Naive B cell (primary cell): ENCODE measurements around the gene TMEM131. TPM values are rescaled to one million over a fixed set of nuclear protein-coding genes. Genes with fewer than 3 reads are reported as not detected.

Experiments used
- ATAC-seq, 2 donors: fragments of 150-1000 bp; cut with Tn5 transposase; 2 replicates each; pipeline ENCODE4 v1.10.0; 2021; ENCODE audit warnings: low read depth in 2 of 2, mild to moderate bottlenecking in 2 of 2, moderate library complexity in 2 of 2
- DNase-seq: peaks from one replicate; pipeline ENCODE4 v3.0.0; 2022
- H3K27ac Mint-ChIP-seq, 6 donors: one replicate each; pipeline ENCODE4 v1.8.0; 2020 to 2022; ENCODE audit warnings: mild to moderate bottlenecking in 6 of 6, mixed read lengths in 6 of 6, moderate library complexity in 5 of 6, inconsistent platforms in 2 of 6
- H3K27me3 Mint-ChIP-seq, 3 donors: one replicate each; pipeline ENCODE4 v1.8.0; 2021 to 2022; ENCODE audit warnings: mixed read lengths in 3 of 3, mild to moderate bottlenecking in 1 of 3
- H3K36me3 Mint-ChIP-seq, 2 donors: one replicate each; pipeline ENCODE4 v1.8.0; 2020 to 2022; ENCODE audit warnings: mixed read lengths in 2 of 2, inconsistent platforms in 1 of 2, mild to moderate bottlenecking in 1 of 2
- H3K4me1 Mint-ChIP-seq, 3 donors: one replicate each; pipeline ENCODE4 v1.8.0; 2020 to 2022; ENCODE audit warnings: mixed read lengths in 3 of 3, inconsistent platforms in 1 of 3, mild to moderate bottlenecking in 1 of 3, moderate library complexity in 1 of 3
- H3K4me3 Mint-ChIP-seq, 8 donors: one replicate each; pipeline ENCODE4 v1.8.0; 2020 to 2022; ENCODE audit warnings: mild to moderate bottlenecking in 8 of 8, mixed read lengths in 8 of 8, moderate library complexity in 8 of 8, inconsistent platforms in 2 of 8
- H3K9me3 Mint-ChIP-seq, 7 donors: one replicate each; pipeline ENCODE4 v1.8.0; 2020 to 2022; ENCODE audit warnings: mixed read lengths in 7 of 7, mild to moderate bottlenecking in 5 of 7, inconsistent platforms in 2 of 7, moderate library complexity in 1 of 7
- polyA plus RNA-seq, 6 donors: library from polyadenylated mRNA; unstranded; fragments of 300-500 nt; fragmentation: Illumina TruSeq; gene quantifications; one replicate each; pipeline ENCODE4 v1.2.3, GENCODE V29; 2021; ENCODE audit warnings: low read depth in 6 of 6

The TMEM131 gene
- polyA plus RNA-seq, 6 donors from 2014 or later = 13.4 to 32.9 (median 19.1) TPM

- Mint-ChIP-seq H3K27ac (peak overlapping the region in 1 of 6 donors; percentile 9), H3K9me3 (no peaks in the 10 kb centered on the region), H3K36me3 (peaks cover 0 to 18% of the 10 kb centered on the region in 2 donors), H3K27me3 (no peaks in the 10 kb centered on the region), H3K4me3 (no peak overlapping the region), H3K4me1 (no peaks in the 10 kb centered on the region)
- DNase-seq (no peak), ATAC-seq (no peak)
These were observed 182.8 kb downstream of the TMEM131 start for GRCh38 chr2:97812931-97813330.

- no peaks in the 10 kb centered on the region for H3K9me3 Mint-ChIP-seq
These were observed 186.9 kb downstream of the TMEM131 start for GRCh38 chr2:97808816-97809215.

DNA sequence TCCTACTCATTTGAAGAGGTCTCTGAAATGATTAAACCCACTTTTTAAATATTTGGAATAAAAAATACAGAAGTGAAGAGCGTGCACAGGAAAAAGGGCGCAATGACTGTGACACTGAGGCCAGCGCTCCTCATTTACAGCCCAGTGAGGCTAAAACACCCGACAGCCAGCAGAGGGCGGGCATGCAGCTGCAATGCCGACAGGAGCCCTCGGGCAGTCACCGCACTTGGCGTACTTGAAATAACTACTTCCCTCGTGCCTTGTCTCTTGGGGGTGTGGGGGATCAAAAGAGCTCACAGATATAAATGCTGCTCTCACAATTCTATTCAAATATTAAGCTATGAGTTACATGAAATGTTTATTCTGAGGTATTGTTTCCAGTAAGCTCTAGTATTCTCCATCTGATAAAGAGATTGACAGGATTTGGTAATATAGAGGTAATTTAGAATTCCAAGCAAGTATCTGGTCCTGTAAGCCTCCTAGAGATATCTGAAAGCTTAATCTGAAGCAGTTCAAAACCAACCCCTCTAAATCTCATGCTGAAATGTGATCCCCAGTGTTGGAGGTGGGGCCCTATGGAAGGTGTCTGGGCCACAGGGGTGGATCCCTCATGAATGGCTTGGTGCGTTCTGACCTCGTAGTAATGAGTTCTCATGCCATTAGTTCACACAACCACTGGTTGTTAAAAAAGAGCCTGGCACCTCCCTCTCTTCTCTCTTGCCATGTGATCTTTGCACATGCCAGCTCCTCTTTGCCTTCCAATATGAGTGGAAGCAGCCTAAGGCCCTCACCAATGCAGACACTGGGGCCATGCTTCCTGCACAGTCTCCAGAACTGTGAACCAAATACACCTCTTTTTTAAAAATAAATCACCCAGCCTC lies 188.8 kb downstream of the TMEM131 start:
- peak overlapping the region in 1 of 6 donors; percentile 63 for H3K27ac Mint-ChIP-seq
- H3K4me3 Mint-ChIP-seq = no peak overlapping the region
- ATAC-seq = peak; percentile 96 to 99
- no peaks in the 10 kb centered on the region for H3K9me3 Mint-ChIP-seq
- no peaks in the 10 kb centered on the region for H3K4me1 Mint-ChIP-seq
- DNase-seq = peak; percentile 74
- H3K36me3 Mint-ChIP-seq = peaks cover 0 to 21% of the 10 kb centered on the region in 2 donors
- H3K27me3 Mint-ChIP-seq = no peaks in the 10 kb centered on the region

More at GRCh38 chr2:97808816-97809215, 186.9 kb downstream of the TMEM131 start:
- Mint-ChIP-seq H3K36me3 (peaks cover 0 to 24% of the 10 kb centered on the region in 2 donors), H3K4me1 (no peaks in the 10 kb centered on the region), H3K4me3 (no peak overlapping the region), H3K27me3 (no peaks in the 10 kb centered on the region), H3K27ac (no peak overlapping the region)
- DNase-seq (no peak), ATAC-seq (no peak)

GRCh38 chr2:97805776-97806175 lies 190.0 kb downstream of the TMEM131 start:
- no peaks in the 10 kb centered on the region for H3K9me3 Mint-ChIP-seq
- no peak overlapping the region for H3K27ac Mint-ChIP-seq
- peaks cover 0 to 23% of the 10 kb centered on the region in 2 donors for H3K36me3 Mint-ChIP-seq
- ATAC-seq = no peak
- no peak for DNase-seq
- no peaks in the 10 kb centered on the region for H3K27me3 Mint-ChIP-seq
- no peaks in the 10 kb centered on the region for H3K4me1 Mint-ChIP-seq
- H3K4me3 Mint-ChIP-seq = no peak overlapping the region

DNA sequence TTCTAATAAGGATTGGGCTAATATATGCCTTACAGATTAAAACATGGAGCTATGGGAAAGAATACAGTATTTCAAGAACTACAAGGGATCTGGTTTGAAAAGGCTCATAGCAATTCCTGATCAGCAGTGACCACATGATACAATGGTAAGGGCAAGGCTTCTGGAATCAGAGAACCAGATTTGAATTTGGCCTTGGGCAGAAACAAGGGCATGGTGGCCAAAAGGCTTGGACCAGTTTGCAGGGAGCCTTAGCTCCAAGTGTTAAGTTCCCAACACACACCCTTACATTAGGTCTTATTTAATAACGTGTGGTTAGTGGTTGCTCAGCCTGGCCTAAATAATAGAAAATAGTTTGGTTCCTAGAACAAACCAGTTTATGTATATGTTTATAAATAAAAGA lies 194.7 kb downstream of the TMEM131 start:
- Mint-ChIP-seq H3K27ac (no peak overlapping the region), H3K4me1 (no peaks in the 10 kb centered on the region), H3K9me3 (no peaks in the 10 kb centered on the region), H3K27me3 (no peaks in the 10 kb centered on the region), H3K4me3 (no peak overlapping the region), H3K36me3 (peaks cover 0 to 23% of the 10 kb centered on the region in 2 donors)
- ATAC-seq (no peak), DNase-seq (no peak)

GRCh38 chr2:97798416-97798815 lies 197.3 kb downstream of the TMEM131 start:
- no peak overlapping the region for H3K4me3 Mint-ChIP-seq
- DNase-seq (no peak), ATAC-seq (no peak)
- no peaks in the 10 kb centered on the region for H3K27me3 Mint-ChIP-seq
- no peak overlapping the region for H3K27ac Mint-ChIP-seq
- H3K36me3 Mint-ChIP-seq = peaks cover 0 to 16% of the 10 kb centered on the region in 2 donors
- H3K4me1 Mint-ChIP-seq = no peaks in the 10 kb centered on the region
- no peaks in the 10 kb centered on the region for H3K9me3 Mint-ChIP-seq

DNA sequence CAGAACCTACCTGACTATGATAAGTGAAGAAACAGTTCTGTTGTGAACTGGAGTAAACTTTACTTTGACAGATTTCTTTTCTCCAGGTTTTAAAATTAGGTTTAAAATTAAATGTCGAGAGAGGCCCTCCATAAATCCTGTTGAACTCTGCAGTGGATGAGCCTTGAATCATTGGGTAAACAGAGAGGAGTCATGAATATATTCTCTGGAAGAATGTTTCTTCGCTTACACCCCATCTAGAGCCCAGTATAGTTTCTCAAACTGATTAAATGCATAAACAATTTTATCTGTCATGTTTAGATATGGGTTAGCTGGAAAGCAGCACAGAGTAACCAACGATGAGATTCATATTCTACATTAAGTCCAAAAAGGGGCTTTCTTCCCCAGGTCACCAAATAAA lies 198.4 kb downstream of the TMEM131 start:
- H3K27me3 Mint-ChIP-seq = no peaks in the 10 kb centered on the region
- H3K27ac Mint-ChIP-seq = no peak overlapping the region
- DNase-seq (no peak), ATAC-seq (no peak)
- H3K4me1 Mint-ChIP-seq = no peaks in the 10 kb centered on the region
- peaks cover 0 to 21% of the 10 kb centered on the region in 2 donors for H3K36me3 Mint-ChIP-seq
- H3K9me3 Mint-ChIP-seq = no peaks in the 10 kb centered on the region
- no peak overlapping the region for H3K4me3 Mint-ChIP-seq

- Mint-ChIP-seq H3K9me3 (no peaks in the 10 kb centered on the region), H3K27ac (peak overlapping the region in 1 of 6 donors; percentile 2), H3K27me3 (no peaks in the 10 kb centered on the region), H3K4me3 (no peak overlapping the region), H3K4me1 (no peaks in the 10 kb centered on the region), H3K36me3 (peaks cover 0 to 19% of the 10 kb centered on the region in 2 donors)
- ATAC-seq (no peak), DNase-seq (no peak)
These were observed 199.2 kb downstream of the TMEM131 start for GRCh38 chr2:97796465-97797126.

DNA sequence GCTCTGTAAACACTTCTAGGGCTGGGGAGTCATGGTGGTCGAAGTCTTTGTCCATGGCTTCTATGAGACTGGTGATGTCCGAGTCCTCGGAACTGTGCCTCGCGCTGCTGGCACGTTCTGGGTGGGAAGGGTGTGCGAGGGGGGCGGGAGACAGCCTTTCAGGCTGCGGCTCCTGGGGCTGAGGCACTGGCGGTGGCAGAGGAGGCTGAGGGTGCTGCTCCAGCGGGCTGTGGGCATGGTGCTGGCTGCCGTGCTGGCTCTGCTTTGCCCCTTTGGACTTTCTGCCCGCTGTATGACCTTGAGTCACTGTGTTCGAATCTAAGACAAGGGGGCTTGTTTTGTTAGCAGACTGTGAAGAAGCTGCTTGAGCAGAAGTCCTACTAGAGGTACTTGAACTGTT lies 203.3 kb downstream of the TMEM131 start:
- Mint-ChIP-seq H3K27me3 (no peaks in the 10 kb centered on the region), H3K4me1 (peaks cover 0 to 4% (median 2%) of the 10 kb centered on the region in 3 donors), H3K27ac (peak overlapping the region in 1 of 6 donors; percentile 79), H3K9me3 (no peaks in the 10 kb centered on the region), H3K4me3 (no peak overlapping the region), H3K36me3 (peaks cover 13 to 28% of the 10 kb centered on the region in 2 donors)
- ATAC-seq (no peak), DNase-seq (no peak)

DNA sequence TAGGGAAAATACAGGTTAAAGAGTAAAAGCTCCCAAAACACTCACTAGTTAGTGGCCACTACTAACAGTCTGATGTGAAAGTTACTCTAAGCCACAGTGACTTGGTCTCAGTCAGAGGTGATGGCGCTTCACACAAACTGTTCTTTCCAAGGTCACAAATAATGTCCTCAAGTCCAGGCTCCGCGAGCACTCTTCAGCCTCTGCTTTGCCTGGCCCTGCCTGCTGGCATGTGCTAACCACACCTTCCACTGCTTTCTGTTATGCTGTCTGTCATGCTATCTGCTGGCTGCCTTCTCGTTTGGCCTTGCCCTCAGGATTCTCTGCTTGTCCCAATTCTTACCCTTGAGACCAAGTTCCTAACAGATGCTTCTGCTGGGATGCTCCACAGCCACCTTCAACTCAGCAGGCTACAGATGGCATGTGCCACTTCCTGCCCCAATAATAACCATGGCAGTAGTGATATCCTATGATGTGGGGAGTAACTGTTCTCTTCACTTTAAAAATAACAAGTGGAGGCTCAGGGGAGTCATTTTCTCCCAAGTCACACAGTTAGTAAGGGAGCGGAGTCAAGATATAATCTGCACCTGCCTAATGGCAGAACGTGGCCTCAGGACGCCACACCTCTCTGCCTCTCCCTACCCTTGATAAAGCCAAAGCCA lies 206.6 kb downstream of the TMEM131 start:
- Mint-ChIP-seq H3K27me3 (no peaks in the 10 kb centered on the region), H3K9me3 (no peaks in the 10 kb centered on the region), H3K4me1 (peaks cover 0 to 7% (median 4%) of the 10 kb centered on the region in 3 donors), H3K27ac (peak overlapping the region in 1 of 6 donors; percentile 63), H3K4me3 (no peak overlapping the region), H3K36me3 (peaks cover 14 to 28% of the 10 kb centered on the region in 2 donors)
- ATAC-seq (no peak), DNase-seq (no peak)

DNA sequence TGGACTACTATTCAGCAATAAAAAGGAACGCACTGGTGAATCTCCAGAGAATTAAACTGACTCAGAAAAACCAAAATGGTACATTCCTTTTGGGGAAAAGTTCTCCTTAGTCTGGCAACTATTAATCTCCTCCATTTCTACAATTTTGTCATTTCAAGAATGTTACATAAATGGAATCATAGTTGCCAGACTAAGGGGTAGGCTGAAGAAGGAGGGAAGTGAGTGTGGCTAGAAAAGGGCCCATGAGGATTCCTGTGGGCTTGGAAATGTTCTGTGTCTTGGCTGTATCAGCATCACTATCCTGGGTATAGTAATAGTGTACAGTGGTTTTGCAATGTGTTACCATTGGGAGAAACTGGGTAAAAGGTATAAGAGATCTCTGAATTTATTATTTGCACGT lies 209.9 kb downstream of the TMEM131 start:
- no peaks in the 10 kb centered on the region for H3K27me3 Mint-ChIP-seq
- DNase-seq (no peak), ATAC-seq (no peak)
- peaks cover 0 to 11% (median 4%) of the 10 kb centered on the region in 3 donors for H3K4me1 Mint-ChIP-seq
- peaks cover 14 to 18% of the 10 kb centered on the region in 2 donors for H3K36me3 Mint-ChIP-seq
- H3K4me3 Mint-ChIP-seq = no peak overlapping the region
- peak overlapping the region in 1 of 6 donors; percentile 21 for H3K27ac Mint-ChIP-seq
- H3K9me3 Mint-ChIP-seq = no peaks in the 10 kb centered on the region

- no peak for ATAC-seq
- Mint-ChIP-seq H3K4me3 (no peak overlapping the region), H3K9me3 (no peaks in the 10 kb centered on the region), H3K27ac (no peak overlapping the region), H3K4me1 (peaks cover 0 to 11% (median 4%) of the 10 kb centered on the region in 3 donors), H3K36me3 (peaks cover 14 to 23% of the 10 kb centered on the region in 2 donors), H3K27me3 (no peaks in the 10 kb centered on the region)
- DNase-seq = no peak
These were observed 210.8 kb downstream of the TMEM131 start for GRCh38 chr2:97784953-97785352.

DNA sequence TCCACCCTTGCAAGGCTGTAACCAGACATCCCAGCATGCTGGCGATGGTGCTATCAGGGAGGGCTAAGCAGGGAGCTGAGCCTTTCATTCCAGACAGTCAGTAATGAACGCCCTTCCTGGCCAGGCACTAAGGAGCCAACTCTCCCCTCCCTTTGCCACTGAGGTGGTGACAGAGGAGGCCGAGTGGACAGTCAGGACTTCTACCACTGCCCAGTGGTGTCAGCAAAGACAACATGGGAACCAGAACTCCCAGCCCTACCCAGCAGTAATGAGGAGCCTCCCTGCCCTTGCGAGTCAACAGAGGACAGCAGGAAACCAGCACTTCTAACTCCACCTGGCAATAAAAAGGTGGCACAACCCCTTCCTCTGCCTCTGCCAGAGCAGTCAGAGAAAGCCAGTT lies 213.8 kb downstream of the TMEM131 start:
- Mint-ChIP-seq H3K4me3 (no peak overlapping the region), H3K27ac (no peak overlapping the region), H3K27me3 (no peaks in the 10 kb centered on the region), H3K9me3 (no peaks in the 10 kb centered on the region), H3K4me1 (peaks cover 0 to 9% (median 0%) of the 10 kb centered on the region in 3 donors), H3K36me3 (peaks cover 0 to 21% of the 10 kb centered on the region in 2 donors)
- ATAC-seq (no peak), DNase-seq (no peak)
